PC-3 (cell line): Measurements from ENCODE around the gene MEF2C. TPM values are rescaled to one million over a fixed set of nuclear protein-coding genes. Genes with fewer than 3 reads are reported as not detected.

ENCODE experiments used
- ATAC-seq: fragments of 200-7000 bp; cut with Tn5 transposase; 2 replicates; pipeline ENCODE4 v1.9.1; 2020; ENCODE audit warnings: mild to moderate bottlenecking, moderate library complexity
- BruUV-seq: library from RNA; stranded (reverse); fragments of 400-500 nt; replicated peaks from 2 replicates; lab custom pipeline; 2021; lab: Mats Ljungman, UMichigan
- CTCF ChIA-PET: fragments of 300-600 bp; sonication (Branson Sonifier 250); formaldehyde crosslinking; loops from one replicate; lab custom pipeline; 2022; ENCODE audit warnings: antibody characterized with exemption; lab: Charles Lee
- POLR2A ChIA-PET: fragments of 300-600 bp; sonication (Branson Sonifier 250); formaldehyde crosslinking; loops from one replicate; lab custom pipeline; 2022; ENCODE audit warnings: antibody characterized with exemption; ENCODE audit not compliant: unreplicated experiment; lab: Charles Lee
- DNase-seq: peaks from one replicate; pipeline ENCODE4 v3.0.0-alpha.2; 2015
- H2AFZ ChIP-seq: fragments of 300-600 bp; sonication (generic); 2 replicates; pipeline ENCODE4 v1.6.0; 2016; ENCODE audit warnings: antibody characterized with exemption, low read length
- H3F3A ChIP-seq: fragments of 300-600 bp; sonication (generic); one replicate; pipeline ENCODE4 v1.6.0; 2017; ENCODE audit warnings: antibody characterized with exemption, low read length, control low read depth, mild to moderate bottlenecking; ENCODE audit not compliant: unreplicated experiment
- H3K27ac ChIP-seq: fragments of 300-600 bp; sonication (generic); 2 replicates; pipeline ENCODE4 v1.5.1; 2016; ENCODE audit warnings: mild to moderate bottlenecking, low read length
- H3K27me3 ChIP-seq: fragments of 300-600 bp; sonication (generic); 2 replicates; pipeline ENCODE4 v1.6.1; 2016; ENCODE audit warnings: low read length, mixed read lengths
- H3K36me3 ChIP-seq: fragments of 300-600 bp; sonication (generic); 2 replicates; pipeline ENCODE4 v1.6.1; 2016; ENCODE audit warnings: low read depth, mixed run types, low read length, mixed read lengths
- H3K4me1 ChIP-seq: fragments of 300-600 bp; sonication (generic); 2 replicates; pipeline ENCODE4 v1.5.1; 2016; ENCODE audit warnings: low read length; ENCODE audit not compliant: insufficient read depth
- H3K4me2 ChIP-seq: fragments of 300-600 bp; sonication (generic); 2 replicates; pipeline ENCODE4 v1.6.0; 2016; ENCODE audit warnings: low read length
- H3K4me3 ChIP-seq: fragments of 300-600 bp; sonication (generic); 2 replicates; pipeline ENCODE4 v1.5.1; 2016; ENCODE audit warnings: mild to moderate bottlenecking, low read length, mixed read lengths
- H3K79me2 ChIP-seq: fragments of 300-600 bp; sonication (generic); 2 replicates; pipeline ENCODE4 v1.6.1; 2017; ENCODE audit warnings: low read length, mixed read lengths
- H3K9ac ChIP-seq: fragments of 300-600 bp; sonication (generic); 2 replicates; pipeline ENCODE4 v1.6.0; 2016; ENCODE audit warnings: mild to moderate bottlenecking, low read length
- H3K9me2 ChIP-seq: fragments of 300-600 bp; sonication (generic); replicated peaks from 2 replicates; pipeline ENCODE4 v1.6.1; 2016; ENCODE audit warnings: mixed run types, low read length, mixed read lengths
- H3K9me3 ChIP-seq: fragments of 300-600 bp; sonication (generic); 2 replicates; pipeline ENCODE4 v1.6.1; 2016; ENCODE audit warnings: low read length, mixed read lengths
- H4K20me1 ChIP-seq: fragments of 300-600 bp; sonication (generic); 2 replicates; pipeline ENCODE4 v1.6.1; 2016; ENCODE audit warnings: low read length, mixed read lengths
- CTCF ChIP-seq: fragments of 300-600 bp; sonication (generic); conservative IDR thresholded peaks from 2 replicates; pipeline ENCODE4 v1.5.1; 2017; ENCODE audit warnings: antibody characterized with exemption, low read depth, mild to moderate bottlenecking, low read length
- EZH2 ChIP-seq: fragments of 300-600 bp; sonication (generic); IDR thresholded peaks from one replicate; pipeline ENCODE4 v1.6.1; 2017; ENCODE audit warnings: antibody characterized with exemption, mild to moderate bottlenecking, low read length; ENCODE audit not compliant: unreplicated experiment
- EZH2phosphoT487 ChIP-seq: fragments of 300-600 bp; sonication (generic); IDR thresholded peaks from 2 replicates; pipeline ENCODE4 v1.6.1; 2018; ENCODE audit warnings: mild to moderate bottlenecking, antibody characterized with exemption, low read length, borderline replicate concordance
- intact Hi-C: fragments of 100-400 bp; cut with micrococcal nuclease; formaldehyde crosslinking; loops from 2 replicates; pipeline ENCODE4 v1.9.0; 2023
- total RNA-seq: library from RNA; depleted of rRNA; stranded (reverse); fragments of >200 nt; gene quantifications from 2 replicates; pipeline ENCODE4 v1.2.3, GENCODE V29; 2014

MEF2C gene
- total RNA-seq, 1 experiment from 2014 or later, result 8.0 TPM

GRCh38 chr5:88872971-88873370 lies 10.0 kb downstream of the MEF2C start:
- no peak overlapping the region for H3K9ac ChIP-seq
- intact Hi-C loops, result no loop called here
- no peak for TF ChIP-seq CTCF
- TF ChIP-seq EZH2phosphoT487, result no peak
- TF ChIP-seq EZH2, result no peak
- H3K4me3 ChIP-seq, result no peak overlapping the region
- no peaks in the 10 kb centered on the region for H3F3A ChIP-seq
- no peaks in the 10 kb centered on the region for H4K20me1 ChIP-seq
- no peaks in the 10 kb centered on the region for H3K36me3 ChIP-seq
- no TSS peak for BruUV-seq
- no peaks in the 10 kb centered on the region for H3K9me3 ChIP-seq
- H3K27ac ChIP-seq, result no peak overlapping the region
- H3K79me2 ChIP-seq, result peaks cover 9% of the 10 kb centered on the region; the same call in 1 of the 2 replicates
- POLR2A ChIA-PET, result no interaction called here
- ATAC-seq (no peak), DNase-seq (no peak)
- H3K9me2 ChIP-seq, result no peaks in the 10 kb centered on the region
- peaks cover 39% of the 10 kb centered on the region for H3K4me1 ChIP-seq
- no peaks in the 10 kb centered on the region for H3K27me3 ChIP-seq
- no peak overlapping the region for H3K4me2 ChIP-seq
- H2AFZ ChIP-seq, result no peak overlapping the region
- CTCF ChIA-PET, result interaction anchor here (0.8 kb wide), 1 partner anchor 143 kb away, joined by 9 read pairs; no protein-coding TSS in a partner anchor

GRCh38 chr5:88870285-88870684 lies 12.7 kb downstream of the MEF2C start:
- ATAC-seq, result no peak

More at GRCh38 chr5:88870285-88870684, 12.7 kb downstream of the MEF2C start:
- no peak for DNase-seq
- H4K20me1 ChIP-seq, result no peaks in the 10 kb centered on the region
- no peaks in the 10 kb centered on the region for H3K79me2 ChIP-seq
- peaks cover 15% of the 10 kb centered on the region for H3K4me1 ChIP-seq
- no peaks in the 10 kb centered on the region for H3K27me3 ChIP-seq
- no peak overlapping the region for H3K4me3 ChIP-seq
- TF ChIP-seq EZH2 (no peak), EZH2phosphoT487 (no peak), CTCF (no peak)
- H3K9me2 ChIP-seq, result no peaks in the 10 kb centered on the region
- POLR2A ChIA-PET, result no interaction called here
- no peak overlapping the region for H3K4me2 ChIP-seq
- H3K9me3 ChIP-seq, result no peaks in the 10 kb centered on the region
- no peak overlapping the region for H3K9ac ChIP-seq
- intact Hi-C loops, result no loop called here
- H3K36me3 ChIP-seq, result no peaks in the 10 kb centered on the region
- BruUV-seq, result no TSS peak
- no peaks in the 10 kb centered on the region for H3F3A ChIP-seq
- H3K27ac ChIP-seq, result no peak overlapping the region
- CTCF ChIA-PET, result no interaction called here
- no peak overlapping the region for H2AFZ ChIP-seq
